Osteocyte (in vitro differentiated cells): ENCODE data around the gene SPTBN2. TPM values are rescaled to one million over a fixed set of nuclear protein-coding genes. Genes with fewer than 3 reads are reported as not detected.

Experiments used
- DNase-seq: peaks from one replicate; pipeline ENCODE4 v3.0.0; 2021; ENCODE audit warnings: mixed read lengths; ENCODE audit not compliant: unreplicated experiment; ENCODE audit errors: extremely low spot score
- H3K27ac Mint-ChIP-seq: one replicate; pipeline ENCODE4 v1.8.0; 2021; ENCODE audit warnings: mild to moderate bottlenecking, mixed read lengths; ENCODE audit not compliant: unreplicated experiment
- H3K27me3 Mint-ChIP-seq: one replicate; pipeline ENCODE4 v1.8.0; 2021; ENCODE audit warnings: mixed read lengths; ENCODE audit not compliant: unreplicated experiment
- H3K36me3 Mint-ChIP-seq: one replicate; pipeline ENCODE4 v1.8.0; 2021; ENCODE audit warnings: mixed read lengths; ENCODE audit not compliant: unreplicated experiment
- H3K4me1 Mint-ChIP-seq: one replicate; pipeline ENCODE4 v1.8.0; 2021; ENCODE audit warnings: mixed read lengths; ENCODE audit not compliant: unreplicated experiment
- H3K4me3 Mint-ChIP-seq: one replicate; pipeline ENCODE4 v1.8.0; 2021; ENCODE audit warnings: mild to moderate bottlenecking, moderate library complexity, mixed read lengths; ENCODE audit not compliant: unreplicated experiment
- H3K9me3 Mint-ChIP-seq: one replicate; pipeline ENCODE4 v1.8.0; 2021; ENCODE audit warnings: mixed read lengths; ENCODE audit not compliant: unreplicated experiment
- total RNA-seq: library from RNA; stranded (reverse); gene quantifications from 2 replicates; pipeline ENCODE4 v1.2.1, GENCODE V29; 2021
- TF ChIP-seq, protein P1 (sequence below): fragments of 200-600 bp; sonication (generic); IDR thresholded peaks from 2 replicates; pipeline ENCODE4 v1.5.0; 2021; ENCODE audit warnings: antibody characterized with exemption, mild to moderate bottlenecking, moderate library complexity

The SPTBN2 gene
- total RNA-seq, 1 donor from 2014 or later: 12.6 TPM

DNA sequence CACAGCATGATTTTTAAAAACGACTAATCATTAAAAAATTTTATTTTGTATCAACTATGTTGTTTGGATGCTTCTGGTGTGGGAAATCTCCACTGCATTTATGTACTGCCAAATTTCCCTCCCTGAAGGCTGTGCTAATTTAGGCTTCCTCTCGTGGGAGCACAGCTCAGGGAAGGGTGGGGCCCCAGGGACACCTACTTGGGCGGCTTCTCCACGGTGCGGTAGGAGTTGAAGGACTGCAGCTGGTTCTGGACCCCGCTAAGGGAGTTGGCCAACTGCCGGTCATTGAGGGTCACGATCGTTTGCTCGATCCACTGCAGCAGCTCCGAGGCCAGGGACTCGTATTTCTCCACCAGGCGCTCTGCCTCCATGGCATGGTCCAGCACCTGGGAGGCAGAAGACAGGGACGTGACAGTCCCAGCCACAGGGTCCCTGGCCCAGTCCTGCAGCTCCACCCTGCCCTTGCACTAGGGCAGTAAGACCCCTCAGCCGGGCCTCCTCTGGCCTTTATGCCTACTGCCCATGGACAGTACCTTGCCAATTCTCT, 18.6 kb downstream of the SPTBN2 start:
- H3K27ac Mint-ChIP-seq: no peak overlapping the region

GRCh38 chr11:66708701-66709100, 20.3 kb downstream of the SPTBN2 start:
- H3K27me3 Mint-ChIP-seq: no peaks in the 10 kb centered on the region
- H3K4me3 Mint-ChIP-seq: no peak overlapping the region
- no peaks in the 10 kb centered on the region for H3K36me3 Mint-ChIP-seq
- H3K9me3 Mint-ChIP-seq: no peaks in the 10 kb centered on the region
- no peaks in the 10 kb centered on the region for H3K4me1 Mint-ChIP-seq
- H3K27ac Mint-ChIP-seq: no peak overlapping the region
- TF ChIP-seq, protein P1, sequence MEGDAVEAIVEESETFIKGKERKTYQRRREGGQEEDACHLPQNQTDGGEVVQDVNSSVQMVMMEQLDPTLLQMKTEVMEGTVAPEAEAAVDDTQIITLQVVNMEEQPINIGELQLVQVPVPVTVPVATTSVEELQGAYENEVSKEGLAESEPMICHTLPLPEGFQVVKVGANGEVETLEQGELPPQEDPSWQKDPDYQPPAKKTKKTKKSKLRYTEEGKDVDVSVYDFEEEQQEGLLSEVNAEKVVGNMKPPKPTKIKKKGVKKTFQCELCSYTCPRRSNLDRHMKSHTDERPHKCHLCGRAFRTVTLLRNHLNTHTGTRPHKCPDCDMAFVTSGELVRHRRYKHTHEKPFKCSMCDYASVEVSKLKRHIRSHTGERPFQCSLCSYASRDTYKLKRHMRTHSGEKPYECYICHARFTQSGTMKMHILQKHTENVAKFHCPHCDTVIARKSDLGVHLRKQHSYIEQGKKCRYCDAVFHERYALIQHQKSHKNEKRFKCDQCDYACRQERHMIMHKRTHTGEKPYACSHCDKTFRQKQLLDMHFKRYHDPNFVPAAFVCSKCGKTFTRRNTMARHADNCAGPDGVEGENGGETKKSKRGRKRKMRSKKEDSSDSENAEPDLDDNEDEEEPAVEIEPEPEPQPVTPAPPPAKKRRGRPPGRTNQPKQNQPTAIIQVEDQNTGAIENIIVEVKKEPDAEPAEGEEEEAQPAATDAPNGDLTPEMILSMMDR: no peak
- DNase-seq: no peak

More for the DNA sequence above, 18.6 kb downstream of the SPTBN2 start:
- TF ChIP-seq, protein P1: no peak
- Mint-ChIP-seq H3K27me3 (no peaks in the 10 kb centered on the region), H3K36me3 (no peaks in the 10 kb centered on the region), H3K4me1 (no peaks in the 10 kb centered on the region), H3K9me3 (no peaks in the 10 kb centered on the region), H3K4me3 (no peak overlapping the region)
- no peak for DNase-seq

- no peak overlapping the region for H3K4me3 Mint-ChIP-seq
- no peaks in the 10 kb centered on the region for H3K27me3 Mint-ChIP-seq
- no peak overlapping the region for H3K27ac Mint-ChIP-seq
- DNase-seq: no peak
- H3K4me1 Mint-ChIP-seq: no peaks in the 10 kb centered on the region
- no peaks in the 10 kb centered on the region for H3K9me3 Mint-ChIP-seq
- no peaks in the 10 kb centered on the region for H3K36me3 Mint-ChIP-seq
- TF ChIP-seq, protein P1: no peak
These were observed 20.9 kb downstream of the SPTBN2 start for GRCh38 chr11:66708094-66708493.

- no peaks in the 10 kb centered on the region for H3K36me3 Mint-ChIP-seq
- no peaks in the 10 kb centered on the region for H3K4me1 Mint-ChIP-seq
- no peaks in the 10 kb centered on the region for H3K27me3 Mint-ChIP-seq
- H3K9me3 Mint-ChIP-seq: no peaks in the 10 kb centered on the region
- no peak overlapping the region for H3K27ac Mint-ChIP-seq
- no peak overlapping the region for H3K4me3 Mint-ChIP-seq
- DNase-seq: no peak
- TF ChIP-seq, protein P1: no peak
These were observed 21.5 kb downstream of the SPTBN2 start for GRCh38 chr11:66707486-66707885.

- no peak overlapping the region for H3K4me3 Mint-ChIP-seq
- no peaks in the 10 kb centered on the region for H3K4me1 Mint-ChIP-seq
- TF ChIP-seq, protein P1: no peak
- no peaks in the 10 kb centered on the region for H3K36me3 Mint-ChIP-seq
- no peak for DNase-seq
- H3K9me3 Mint-ChIP-seq: no peaks in the 10 kb centered on the region
- H3K27ac Mint-ChIP-seq: no peak overlapping the region
- H3K27me3 Mint-ChIP-seq: no peaks in the 10 kb centered on the region
These were observed 22.0 kb downstream of the SPTBN2 start for GRCh38 chr11:66706989-66707388.
